H1 (cell line): ENCODE measurements around the gene MARK1. TPM values are rescaled to one million over a fixed set of nuclear protein-coding genes. Genes with fewer than 3 reads are reported as not detected.

ENCODE experiments used
- CTCF ChIA-PET: fragments of 300-600 bp; sonication (Branson Sonifier 250); formaldehyde crosslinking; loops from one replicate; lab custom pipeline; 2021; ENCODE audit not compliant: partially characterized antibody; lab: Charles Lee
- POLR2A ChIA-PET: fragments of 300-600 bp; sonication (Branson Sonifier 250); formaldehyde crosslinking; loops from one replicate; lab custom pipeline; 2021; ENCODE audit warnings: inconsistent platforms; ENCODE audit not compliant: partially characterized antibody; lab: Charles Lee
- DNase-seq, 2 experiments: peaks; one replicate each; pipeline versions ENCODE4 v3.0.0 to v3.0.0-alpha.2; 2010 to 2022; ENCODE audit warnings: low spot score in 2 of 2, low read depth in 1 of 2, mixed read lengths in 1 of 2
- FAIRE-seq: peaks from 2 replicates; lab custom pipeline; 2011; peaks lifted over from hg19 to GRCh38; lab: Jason Lieb, UNC
- H2AFZ ChIP-seq: 2 replicates; pipeline ENCODE4 v1.8.1; 2012; ENCODE audit warnings: low read length, inconsistent platforms
- H2AK5ac ChIP-seq: 2 replicates; pipeline ENCODE4 v1.6.1; 2013; ENCODE audit warnings: low read depth, low read length
- H2BK120ac ChIP-seq: replicated peaks from 2 replicates; pipeline ENCODE3; 2013; ENCODE audit warnings: low read depth, low read length, inconsistent platforms
- H2BK12ac ChIP-seq: 2 replicates; pipeline ENCODE4 v1.6.1; 2013; ENCODE audit warnings: low read depth, low read length
- H2BK15ac ChIP-seq: 2 replicates; pipeline ENCODE4 v1.6.1; 2013; ENCODE audit warnings: low read length
- H2BK20ac ChIP-seq: 2 replicates; pipeline ENCODE4 v1.6.1; 2013; ENCODE audit warnings: low read length
- H2BK5ac ChIP-seq: 2 replicates; pipeline ENCODE4 v1.6.1; 2013; ENCODE audit warnings: low read depth, low read length
- H3K14ac ChIP-seq: 2 replicates; pipeline ENCODE4 v1.6.1; 2013; ENCODE audit warnings: inconsistent platforms; ENCODE audit not compliant: insufficient read length
- H3K18ac ChIP-seq: 2 replicates; pipeline ENCODE4 v1.6.1; 2013; ENCODE audit warnings: low read length; ENCODE audit errors: extremely low read depth
- H3K23ac ChIP-seq: 2 replicates; pipeline ENCODE4 v1.6.1; 2013; ENCODE audit warnings: inconsistent platforms; ENCODE audit not compliant: insufficient read length
- H3K23me2 ChIP-seq: 2 replicates; pipeline ENCODE4 v1.6.1; 2013; ENCODE audit warnings: low read depth, low read length
- H3K27ac ChIP-seq: 2 replicates; pipeline ENCODE4 v1.6.1; 2011; ENCODE audit warnings: low read depth, low read length, inconsistent platforms
- H3K27me3 ChIP-seq, 4 experiments: replicated peaks in 1 of 4; 1 replicate in 1 of 4; 2 replicates in 3 of 4; pipeline versions ENCODE4 v1.6.1 to v1.8.1; 2011 to 2013; ENCODE audit warnings: low read length in 3 of 4, mild to moderate bottlenecking in 3 of 4, inconsistent platforms in 2 of 4, mixed read lengths in 2 of 4, moderate library complexity in 1 of 4; ENCODE audit not compliant: control insufficient read depth in 3 of 4, insufficient read depth in 3 of 4; ENCODE audit errors: extremely low read depth in 1 of 4
- H3K36me3 ChIP-seq, 4 experiments: 2 replicates each; pipeline versions ENCODE4 v1.6.1 to v1.8.1; 2011 to 2013; ENCODE audit warnings: mild to moderate bottlenecking in 4 of 4, low read length in 3 of 4, moderate library complexity in 2 of 4, control low read depth in 1 of 4, inconsistent platforms in 1 of 4; ENCODE audit not compliant: insufficient read depth in 4 of 4, control insufficient read depth in 2 of 4
- H3K4ac ChIP-seq: replicated peaks from 2 replicates; pipeline ENCODE3; 2013; ENCODE audit warnings: low read length, low read depth, mixed read lengths, inconsistent platforms; ENCODE audit not compliant: insufficient read length
- H3K4me1 ChIP-seq, 4 experiments: replicated peaks in 1 of 4; 1 replicate in 1 of 4; 2 replicates in 3 of 4; pipeline versions ENCODE4 v1.6.1 to v1.8.1; 2011 to 2013; ENCODE audit warnings: low read length in 3 of 4, inconsistent platforms in 2 of 4, mixed read lengths in 1 of 4; ENCODE audit not compliant: insufficient read depth in 4 of 4, control insufficient read depth in 3 of 4
- H3K4me2 ChIP-seq, 2 experiments: 2 replicates each; pipeline versions ENCODE4 v1.6.1 to v1.8.1; 2011 to 2013; ENCODE audit warnings: low read depth in 2 of 2, low read length in 2 of 2, control low read depth in 1 of 2, inconsistent platforms in 1 of 2, mild to moderate bottlenecking in 1 of 2; ENCODE audit not compliant: insufficient read depth in 1 of 2
- H3K4me3 ChIP-seq, 4 experiments: fragments of 200-600, 300-600 bp in 1 of 4; sonication (generic), shearing (Covaris generic), sonication (Bioruptor Twin) in 1 of 4; 2 replicates each; pipeline versions ENCODE4 v1.5.1 to v1.8.1; 2011 to 2016; ENCODE audit warnings: low read length in 4 of 4, low read depth in 3 of 4, control low read depth in 2 of 4, inconsistent platforms in 2 of 4, mild to moderate bottlenecking in 2 of 4, mixed read lengths in 1 of 4, moderate library complexity in 1 of 4; ENCODE audit not compliant: insufficient read depth in 2 of 4; ENCODE audit errors: extremely low read depth in 1 of 4
- H3K56ac ChIP-seq: replicated peaks from 2 replicates; pipeline ENCODE3; 2013; ENCODE audit warnings: low read depth, mild to moderate bottlenecking, mixed read lengths, low read length, inconsistent platforms; ENCODE audit not compliant: insufficient read length
- H3K79me1 ChIP-seq: 2 replicates; pipeline ENCODE4 v1.6.1; 2013; ENCODE audit warnings: low read depth, low read length, control low read depth
- H3K79me2 ChIP-seq, 2 experiments: 2 replicates each; pipeline versions ENCODE4 v1.6.1 to v1.8.1; 2012 to 2013; ENCODE audit warnings: low read length in 2 of 2, mild to moderate bottlenecking in 2 of 2, inconsistent platforms in 1 of 2; ENCODE audit not compliant: insufficient read depth in 2 of 2, control insufficient read depth in 1 of 2
- H3K9ac ChIP-seq, 4 experiments: replicated peaks in 1 of 4; 1 replicate in 1 of 4; 2 replicates in 3 of 4; pipeline versions ENCODE4 v1.6.1 to v1.8.1; 2011 to 2013; ENCODE audit warnings: low read depth in 3 of 4, low read length in 3 of 4, control low read depth in 2 of 4, mild to moderate bottlenecking in 2 of 4, moderate library complexity in 2 of 4, inconsistent platforms in 1 of 4; ENCODE audit errors: extremely low read depth in 1 of 4
- H3K9me3 ChIP-seq, 2 experiments: 2 replicates each; pipeline versions ENCODE4 v1.6.1 to v1.8.1; 2012 to 2013; ENCODE audit warnings: mild to moderate bottlenecking in 2 of 2, moderate library complexity in 2 of 2, control low read depth in 1 of 2, inconsistent platforms in 1 of 2, low read depth in 1 of 2, low read length in 1 of 2, mixed read lengths in 1 of 2; ENCODE audit not compliant: insufficient read depth in 2 of 2
- H4K20me1 ChIP-seq, 2 experiments: replicated peaks in 1 of 2; 2 replicates each; pipeline versions ENCODE3 to v1.8.1; 2011 to 2013; ENCODE audit warnings: inconsistent platforms in 2 of 2, low read length in 2 of 2, mild to moderate bottlenecking in 1 of 2; ENCODE audit not compliant: insufficient read depth in 2 of 2, control insufficient read depth in 1 of 2
- H4K5ac ChIP-seq: 2 replicates; pipeline ENCODE4 v1.6.1; 2013; ENCODE audit warnings: low read length, low read depth, mixed read lengths, inconsistent platforms; ENCODE audit not compliant: insufficient read length
- H4K8ac ChIP-seq: 2 replicates; pipeline ENCODE4 v1.8.0; 2013; ENCODE audit warnings: mild to moderate bottlenecking, moderate library complexity, low read length, inconsistent platforms; ENCODE audit not compliant: insufficient read depth; ENCODE audit errors: extremely low read depth
- H4K91ac ChIP-seq: replicated peaks from 2 replicates; pipeline ENCODE3; 2013; ENCODE audit warnings: low read length, mixed read lengths, inconsistent platforms; ENCODE audit not compliant: insufficient read length
- CBX5 ChIP-seq: fragments of 300-800, 300-1000 bp; sonication (generic); IDR thresholded peaks from 2 replicates; pipeline ENCODE4 v1.7.1; 2016; ENCODE audit warnings: antibody characterized with exemption, low read length, low read depth
- CBX8 ChIP-seq: fragments of 300-800, 300-1000 bp; sonication (generic); IDR thresholded peaks from 2 replicates; pipeline ENCODE4 v1.7.1; 2016; ENCODE audit warnings: low read depth, low read length, borderline replicate concordance
- EP300 ChIP-seq, 2 experiments: IDR thresholded peaks; 1 replicate in 1 of 2; 2 replicates in 1 of 2; pipeline ENCODE4 v1.6.1; 2011 to 2012; ENCODE audit warnings: low read depth in 2 of 2, low read length in 2 of 2, mild to moderate bottlenecking in 2 of 2, borderline replicate concordance in 1 of 2, inconsistent platforms in 1 of 2, moderate library complexity in 1 of 2
- EZH2 ChIP-seq: fragments of 200-600 bp; sonication (generic); IDR thresholded peaks from 2 replicates; pipeline ENCODE4 v1.7.1; 2012; ENCODE audit warnings: low read depth, mild to moderate bottlenecking, moderate library complexity, low read length, inconsistent platforms; ENCODE audit not compliant: severe bottlenecking
- FOSL1 ChIP-seq: IDR thresholded peaks from 2 replicates; pipeline ENCODE4 v1.6.1; 2011; ENCODE audit warnings: mild to moderate bottlenecking, low read depth, low read length, moderate library complexity; ENCODE audit not compliant: insufficient read depth
- HDAC6 ChIP-seq: IDR thresholded peaks from one replicate; pipeline ENCODE4 v1.7.1; 2012; ENCODE audit warnings: low read depth, mild to moderate bottlenecking, inconsistent platforms, low read length, moderate library complexity
- JUND ChIP-seq: IDR thresholded peaks from 2 replicates; pipeline ENCODE4 v1.6.1; 2011; ENCODE audit warnings: mild to moderate bottlenecking, improper control_type of control experiment, low read length
- KDM4A ChIP-seq: IDR thresholded peaks from one replicate; pipeline ENCODE4 v1.7.1; 2012; ENCODE audit warnings: low read depth, mild to moderate bottlenecking, moderate library complexity, low read length, inconsistent platforms; ENCODE audit not compliant: severe bottlenecking
- MAFK ChIP-seq: IDR thresholded peaks from 2 replicates; pipeline ENCODE4 v1.6.1; 2012; ENCODE audit warnings: low read depth, mild to moderate bottlenecking, improper control_type of control experiment, low read length
- RFX5 ChIP-seq: IDR thresholded peaks from 2 replicates; pipeline ENCODE4 v1.6.1; 2011; ENCODE audit warnings: low read depth, low read length, improper control_type of control experiment, borderline replicate concordance
- RXRA ChIP-seq: IDR thresholded peaks from 2 replicates; pipeline ENCODE4 v1.6.1; 2011; ENCODE audit warnings: low read depth, mild to moderate bottlenecking, low read length, moderate library complexity; ENCODE audit not compliant: insufficient read depth
- TCF12 ChIP-seq: IDR thresholded peaks from 2 replicates; pipeline ENCODE4 v1.6.1; 2011; ENCODE audit warnings: low read depth, mild to moderate bottlenecking, low read length
- YY1 ChIP-seq: IDR thresholded peaks from 2 replicates; pipeline ENCODE4 v1.6.1; 2011; ENCODE audit warnings: low read depth, mild to moderate bottlenecking, low read length
- WGBS, 2 experiments: shearing (Covaris generic) in 1 of 2; methylation state at CpG; one replicate each; pipeline versions ENCODE4 v1.1.6 to v1.1.7; 2013 to 2015; ENCODE audit warnings: low lambda C conversion rate in 2 of 2, mixed read lengths in 2 of 2, inconsistent platforms in 1 of 2, low coverage in 1 of 2, missing lambda C conversion rate in 1 of 2; ENCODE audit not compliant: insufficient replicate concordance in 2 of 2, insufficient coverage in 1 of 2, insufficient read length in 1 of 2; ENCODE audit errors: extremely low coverage in 1 of 2, missing lambda C conversion rate in 1 of 2; 5-methylcytosine and 5-hydroxymethylcytosine counted together
- polyA plus RNA-seq, 7 experiments: library from polyadenylated mRNA; depleted of rRNA in 3 of 7; stranded (reverse) in 5 of 7; unstranded in 2 of 7; fragments of >200 nt in 5 of 7; fragments of 200-250 nt in 2 of 7; gene quantifications; 1 replicate in 5 of 7; 2 replicates in 1 of 7; 4 replicates in 1 of 7; pipeline versions ENCODE4 v1.2.1 to v1.2.3, GENCODE V29; 2011 to 2013; ENCODE audit warnings: missing spikeins in 2 of 7, mixed read lengths in 2 of 7
- total RNA-seq: library from RNA; stranded (reverse); fragmentation: NEBNext Ultra II Directional; extraction: Animal tissue kit (Norgen Biotek cat#: 25700); gene quantifications from 2 replicates; pipeline ENCODE4 v1.2.1, GENCODE V29; 2021

The MARK1 gene
- total and polyA plus RNA-seq, 2 of the 8 experiments (the other 6 are each of a cell fraction or from before 2014, with no cell fraction given): 5.5 to 20.5 TPM

GRCh38 chr1:220694866-220695382 is 167.0 kb downstream of the MARK1 start:
- H4K91ac ChIP-seq: no peak overlapping the region
- H2AK5ac ChIP-seq: no peak overlapping the region

More at GRCh38 chr1:220694866-220695382, 167.0 kb downstream of the MARK1 start:
- Histone ChIP-seq H2BK15ac (no peak overlapping the region), H4K20me1 (peaks cover 0 to 2% of the 10 kb centered on the region in 2 experiments), H3K79me2 (no peaks in the 10 kb centered on the region), H3K18ac (no peak overlapping the region), H3K4me2 (no peak overlapping the region), H4K5ac (no peak overlapping the region), H3K23me2 (peaks cover under 1% of the 10 kb centered on the region), H3K9ac (no peak overlapping the region), H3K14ac (no peak overlapping the region), H2BK12ac (no peak overlapping the region), H3K23ac (no peak overlapping the region), H3K4me3 (no peak overlapping the region), H3K79me1 (no peaks in the 10 kb centered on the region), H3K4me1 (peaks cover 0 to 3% (median 1%) of the 10 kb centered on the region in 4 experiments; a peak in 3 of 7 replicates), H2AFZ (no peak overlapping the region), H3K36me3 (no peaks in the 10 kb centered on the region), H3K4ac (no peak overlapping the region), H3K9me3 (no peaks in the 10 kb centered on the region), H3K56ac (no peak overlapping the region), H2BK5ac (no peak overlapping the region), H4K8ac (no peak overlapping the region), H3K27me3 (peaks cover 0 to 16% (median 12%) of the 10 kb centered on the region in 4 experiments; a peak in 6 of 7 replicates), H2BK120ac (no peak overlapping the region), H3K27ac (no peak overlapping the region), H2BK20ac (no peak overlapping the region)
- TF ChIP-seq MAFK (no peak), HDAC6 (no peak), CBX8 (no peak), EZH2 (no peak), RFX5 (no peak), TCF12 (no peak), YY1 (no peak), EP300 (IDR thresholded peaks at IDR 0.05; ENCODE audit: borderline replicate concordance in 1 of 2, low read depth in 2 of 2, low read length in 2 of 2) (no peak), RXRA (no peak), FOSL1 (no peak), CBX5 (no peak), JUND (no peak), KDM4A (no peak)
- DNase-seq (no peak), FAIRE-seq (no peak)
- POLR2A ChIA-PET: interaction anchor here (1.1 to 1.7 kb wide), 2 partner anchors 53 to 92 kb away, joined by 3 to 5 read pairs; partner anchors contain the start of genes MTARC1 and MTARC2
- WGBS, 2 experiments: 94% methylated on average over 8 of the region's 8 CpGs; no CpG with 5 or more reads in 1 of the 2 experiments
- CTCF ChIA-PET: interaction anchor here (0.7 to 7.2 kb wide), 9 partner anchors 8 to 415 kb away, joined by 3 to 36 read pairs (median 5); partner anchors contain the start of gene MTARC1
